A549 (cell line): ENCODE data around the gene TAOK3.

ENCODE experiments used
- EP300 ChIP-seq, 2 experiments: fragments of >200 bp; sonication (Bioruptor Twin); formaldehyde crosslinking; IDR thresholded peaks; 2 replicates in 1 of 2; 3 replicates in 1 of 2; pipeline ENCODE4 v1.6.1; 2016 to 2017
- FOSL2 ChIP-seq, 2 experiments: fragments of 450-650 bp in 1 of 2; fragments of >200 bp in 1 of 2; sonication (Bioruptor Twin) in 1 of 2; formaldehyde crosslinking; IDR thresholded peaks; 2 replicates each; pipeline versions ENCODE4 v1.5.0 to v1.6.1; 2016 to 2020; ENCODE audit warnings: mild to moderate bottlenecking in 1 of 2, moderate library complexity in 1 of 2
- MYC ChIP-seq: IDR thresholded peaks from 2 replicates; pipeline ENCODE4 v1.6.1; 2012; ENCODE audit warnings: mild to moderate bottlenecking, inconsistent platforms, low read length, improper control_type of control experiment, borderline replicate concordance
- POLR2A ChIP-seq: IDR thresholded peaks from 2 replicates; pipeline ENCODE4 v1.6.1; 2012; ENCODE audit warnings: mild to moderate bottlenecking, low read length
- POLR2AphosphoS2 ChIP-seq: conservative IDR thresholded peaks from 2 replicates; pipeline ENCODE4 v1.6.1; 2012; ENCODE audit warnings: low read length, improper control_type of control experiment, inconsistent platforms
- RCOR1 ChIP-seq: fragments of 150-350 bp; IDR thresholded peaks from 2 replicates; pipeline ENCODE4 v1.6.1; 2014; ENCODE audit warnings: antibody characterized with exemption, low read length, low read depth
- ZC3H11A ChIP-seq: fragments of 450-650 bp; IDR thresholded peaks from 2 replicates; pipeline ENCODE4 v1.6.1; 2014; ENCODE audit warnings: antibody characterized with exemption, mild to moderate bottlenecking
- TF ChIP-seq, protein P1 (sequence below): fragments of >200 bp; sonication (Bioruptor Twin); formaldehyde crosslinking; IDR thresholded peaks from 3 replicates; pipeline ENCODE4 v1.5.1; 2016
- TF ChIP-seq, protein P2 (sequence below): IDR thresholded peaks from 2 replicates; pipeline ENCODE4 v1.6.1; 2012
- TF ChIP-seq, protein P3 (sequence below): fragments of 450-650 bp; IDR thresholded peaks from 2 replicates; pipeline ENCODE4 v1.6.1; 2014; ENCODE audit warnings: antibody characterized with exemption

DNA sequence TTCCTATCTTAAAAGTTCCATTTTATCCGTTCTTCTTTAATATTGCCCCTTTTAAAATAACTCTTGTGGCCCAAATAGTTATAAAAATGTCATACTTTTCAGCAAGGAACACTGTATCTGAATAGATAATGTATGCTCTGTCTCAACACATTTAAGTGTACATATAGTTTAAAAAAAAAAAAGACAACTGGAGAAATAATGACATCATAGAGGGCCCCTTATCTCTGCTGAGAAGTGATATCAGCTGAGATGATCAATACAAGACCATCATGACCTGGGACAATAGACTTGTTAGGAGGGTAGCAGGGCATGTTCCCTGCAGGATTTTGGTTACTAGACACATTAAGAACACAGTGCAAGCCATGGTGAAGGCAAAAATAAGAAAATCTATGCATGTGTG, 159.3 kb downstream of the TAOK3 start:
- TF ChIP-seq, protein P1, sequence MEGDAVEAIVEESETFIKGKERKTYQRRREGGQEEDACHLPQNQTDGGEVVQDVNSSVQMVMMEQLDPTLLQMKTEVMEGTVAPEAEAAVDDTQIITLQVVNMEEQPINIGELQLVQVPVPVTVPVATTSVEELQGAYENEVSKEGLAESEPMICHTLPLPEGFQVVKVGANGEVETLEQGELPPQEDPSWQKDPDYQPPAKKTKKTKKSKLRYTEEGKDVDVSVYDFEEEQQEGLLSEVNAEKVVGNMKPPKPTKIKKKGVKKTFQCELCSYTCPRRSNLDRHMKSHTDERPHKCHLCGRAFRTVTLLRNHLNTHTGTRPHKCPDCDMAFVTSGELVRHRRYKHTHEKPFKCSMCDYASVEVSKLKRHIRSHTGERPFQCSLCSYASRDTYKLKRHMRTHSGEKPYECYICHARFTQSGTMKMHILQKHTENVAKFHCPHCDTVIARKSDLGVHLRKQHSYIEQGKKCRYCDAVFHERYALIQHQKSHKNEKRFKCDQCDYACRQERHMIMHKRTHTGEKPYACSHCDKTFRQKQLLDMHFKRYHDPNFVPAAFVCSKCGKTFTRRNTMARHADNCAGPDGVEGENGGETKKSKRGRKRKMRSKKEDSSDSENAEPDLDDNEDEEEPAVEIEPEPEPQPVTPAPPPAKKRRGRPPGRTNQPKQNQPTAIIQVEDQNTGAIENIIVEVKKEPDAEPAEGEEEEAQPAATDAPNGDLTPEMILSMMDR, result no peak
- no peak for TF ChIP-seq EP300 (IDR thresholded peaks at IDR 0.05)
- TF ChIP-seq MYC, result no peak
- no peak for TF ChIP-seq POLR2A
- TF ChIP-seq POLR2AphosphoS2, result no peak
- TF ChIP-seq FOSL2 (IDR thresholded peaks at IDR 0.05), result no peak
- TF ChIP-seq FOSL2 (CRISPR knock-in tag; IDR thresholded peaks at IDR 0.05), result no peak
- TF ChIP-seq, protein P2, sequence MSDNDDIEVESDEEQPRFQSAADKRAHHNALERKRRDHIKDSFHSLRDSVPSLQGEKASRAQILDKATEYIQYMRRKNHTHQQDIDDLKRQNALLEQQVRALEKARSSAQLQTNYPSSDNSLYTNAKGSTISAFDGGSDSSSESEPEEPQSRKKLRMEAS, result no peak
- no peak for TF ChIP-seq RCOR1
- TF ChIP-seq ZC3H11A, result no peak
- TF ChIP-seq, protein P3, sequence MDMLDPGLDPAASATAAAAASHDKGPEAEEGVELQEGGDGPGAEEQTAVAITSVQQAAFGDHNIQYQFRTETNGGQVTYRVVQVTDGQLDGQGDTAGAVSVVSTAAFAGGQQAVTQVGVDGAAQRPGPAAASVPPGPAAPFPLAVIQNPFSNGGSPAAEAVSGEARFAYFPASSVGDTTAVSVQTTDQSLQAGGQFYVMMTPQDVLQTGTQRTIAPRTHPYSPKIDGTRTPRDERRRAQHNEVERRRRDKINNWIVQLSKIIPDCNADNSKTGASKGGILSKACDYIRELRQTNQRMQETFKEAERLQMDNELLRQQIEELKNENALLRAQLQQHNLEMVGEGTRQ, result no peak
